K562 (cell line): ENCODE data around the gene SLC16A6. TPM values are rescaled to one million over a fixed set of nuclear protein-coding genes. Genes with fewer than 3 reads are reported as not detected.
"Not testable (repeated sequence)": the region's sequence is repeated elsewhere in the genome, so short reads cannot be mapped to it uniquely, and the experiment has no call there.

Source experiments
- ATAC-seq: fragments of 200-7000 bp; cut with Tn5 transposase; 3 replicates; pipeline ENCODE4 v1.9.1; 2020; ENCODE audit warnings: moderate library complexity
- BruUV-seq: library from RNA; stranded (reverse); fragments of 400-500 nt; replicated peaks from 2 replicates; lab custom pipeline; 2021; lab: Mats Ljungman, UMichigan
- CTCF ChIA-PET: fragments of 300-600 bp; formaldehyde crosslinking; extraction: SDS; loops from one replicate; lab custom pipeline; 2021; ENCODE audit warnings: low intra/inter-chr PET ratio; lab: Yijun Ruan, JAX
- POLR2A ChIA-PET: fragments of 300-600, 350-650 bp; sonication (Branson Sonifier 250); formaldehyde crosslinking; extraction: SDS; loops from one replicate; lab custom pipeline; 2021; ENCODE audit warnings: antibody characterized with exemption, inconsistent platforms; lab: Yijun Ruan, JAX
- DNase-seq, 4 experiments: peaks; one replicate each; pipeline versions ENCODE4 v3.0.0 to v3.0.0-alpha.2; 2011 to 2018; ENCODE audit warnings: low spot score in 3 of 4, mixed read lengths in 3 of 4; ENCODE audit errors: extremely low read depth in 1 of 4
- FAIRE-seq: peaks from 2 replicates; lab custom pipeline; 2011; peaks lifted over from hg19 to GRCh38; lab: Jason Lieb, UNC
- H2AFZ ChIP-seq: 2 replicates; pipeline ENCODE4 v1.6.0; 2011; ENCODE audit warnings: low read depth, low read length, control low read depth, inconsistent platforms
- H3K27ac ChIP-seq: fragments of 200-600 bp; 3 replicates; pipeline ENCODE4 v1.8.0; 2011; ENCODE audit warnings: low read depth, mild to moderate bottlenecking, control low read depth, inconsistent platforms, low read length, moderate library complexity, mixed read lengths; ENCODE audit errors: extremely low read depth
- H3K27me3 ChIP-seq, 2 experiments: fragments of 300-600 bp in 1 of 2; 2 replicates in 1 of 2; 3 replicates in 1 of 2; pipeline versions ENCODE4 v1.6.0 to v1.8.0; 2011; ENCODE audit warnings: inconsistent platforms in 2 of 2, low read length in 2 of 2, mild to moderate bottlenecking in 1 of 2, mixed read lengths in 1 of 2, moderate library complexity in 1 of 2; ENCODE audit not compliant: control insufficient read depth in 2 of 2, insufficient read depth in 2 of 2
- H3K36me3 ChIP-seq: fragments of 300-600 bp; 3 replicates; pipeline ENCODE4 v1.8.0; 2011; ENCODE audit warnings: mild to moderate bottlenecking, low read length, inconsistent platforms; ENCODE audit not compliant: control insufficient read depth, insufficient read depth
- H3K4me1 ChIP-seq, 2 experiments: fragments of 200-600 bp in 1 of 2; replicated peaks in 1 of 2; 2 replicates in 1 of 2; 3 replicates in 1 of 2; pipeline versions ENCODE4 v1.5.1 to v1.8.0; 2011; ENCODE audit warnings: inconsistent platforms in 2 of 2, low read length in 2 of 2, mild to moderate bottlenecking in 1 of 2, mixed read lengths in 1 of 2, moderate library complexity in 1 of 2; ENCODE audit not compliant: control insufficient read depth in 2 of 2, insufficient read depth in 2 of 2
- H3K4me2 ChIP-seq: 2 replicates; pipeline ENCODE4 v1.6.1; 2011; ENCODE audit warnings: low read length, control low read depth, inconsistent platforms, mixed read lengths; ENCODE audit not compliant: insufficient read depth
- H3K4me3 ChIP-seq: fragments of 200-600 bp; sonication (generic), shearing (Covaris generic); 2 replicates; pipeline ENCODE4 v1.5.1; 2016; ENCODE audit warnings: control low read depth, inconsistent platforms
- H3K79me2 ChIP-seq: fragments of 200-600 bp; 3 replicates; pipeline ENCODE4 v1.8.0; 2011; ENCODE audit warnings: low read length, inconsistent platforms; ENCODE audit not compliant: control insufficient read depth, insufficient read depth
- H3K9ac ChIP-seq, 2 experiments: 2 replicates each; pipeline versions ENCODE4 v1.6.0 to v1.6.1; 2011; ENCODE audit warnings: low read depth in 2 of 2, low read length in 2 of 2, control low read depth in 1 of 2, inconsistent platforms in 1 of 2, mild to moderate bottlenecking in 1 of 2, mixed read lengths in 1 of 2; ENCODE audit not compliant: insufficient read depth in 1 of 2
- H3K9me1 ChIP-seq: one replicate; pipeline ENCODE4 v1.6.0; 2011; ENCODE audit warnings: inconsistent platforms, mild to moderate bottlenecking, low read length, moderate library complexity; ENCODE audit not compliant: control insufficient read depth, insufficient read depth
- H3K9me3 ChIP-seq: replicated peaks from 2 replicates; pipeline ENCODE4 v1.5.1; 2011; ENCODE audit warnings: low read depth, low read length, inconsistent platforms; ENCODE audit not compliant: control insufficient read depth, insufficient read depth
- H4K20me1 ChIP-seq: replicated peaks from 2 replicates; pipeline ENCODE4 v1.6.1; 2011; ENCODE audit warnings: low read length, inconsistent platforms, mixed read lengths; ENCODE audit not compliant: control insufficient read depth, insufficient read depth
- BRF2 ChIP-seq: IDR thresholded peaks from 3 replicates; pipeline ENCODE4 v1.6.1; 2011; ENCODE audit warnings: borderline replicate concordance, mild to moderate bottlenecking; ENCODE audit not compliant: insufficient read length, insufficient read depth
- CREM ChIP-seq: IDR thresholded peaks from 2 replicates; pipeline ENCODE4 v1.6.1; 2014; ENCODE audit warnings: antibody characterized with exemption, low read depth
- FOXP1 ChIP-seq: sonication (generic); formaldehyde crosslinking; IDR thresholded peaks from 2 replicates; pipeline ENCODE4 v1.8.0; 2022; ENCODE audit warnings: mild to moderate bottlenecking, missing genetic modification reagents
- GTF2A2 ChIP-seq: IDR thresholded peaks from 2 replicates; pipeline ENCODE4 v1.6.1; 2016; ENCODE audit warnings: mild to moderate bottlenecking, missing genetic modification characterization, missing compliant biosample characterization
- MYBL2 ChIP-seq, 2 experiments: fragments of 450-650 bp in 1 of 2; sonication (generic) in 1 of 2; formaldehyde crosslinking in 1 of 2; IDR thresholded peaks; 2 replicates each; pipeline versions ENCODE4 v1.6.1 to v1.8.1; 2017 to 2022; ENCODE audit warnings: borderline replicate concordance in 1 of 2, inconsistent platforms in 1 of 2, low read depth in 1 of 2, mild to moderate bottlenecking in 1 of 2, missing genetic modification reagents in 1 of 2, moderate library complexity in 1 of 2
- PREB ChIP-seq: sonication (generic); formaldehyde crosslinking; IDR thresholded peaks from 2 replicates; pipeline ENCODE4 v1.8.1; 2023; ENCODE audit warnings: mild to moderate bottlenecking, missing genetic modification reagents
- RB1 ChIP-seq: fragments of 450-650 bp; IDR thresholded peaks from 2 replicates; pipeline ENCODE4 v1.6.1; 2017; ENCODE audit warnings: low read depth, mild to moderate bottlenecking
- RFX1 ChIP-seq: fragments of 450-650 bp; IDR thresholded peaks from 2 replicates; pipeline ENCODE4 v1.6.1; 2016; ENCODE audit warnings: mild to moderate bottlenecking, moderate library complexity
- SP1 ChIP-seq: sonication (generic); formaldehyde crosslinking; IDR thresholded peaks from 2 replicates; pipeline ENCODE4 v1.8.1; 2022; ENCODE audit warnings: mild to moderate bottlenecking, missing genetic modification reagents
- TAF9B ChIP-seq: fragments of 450-650 bp; IDR thresholded peaks from 2 replicates; pipeline ENCODE4 v1.6.1; 2018; ENCODE audit warnings: mild to moderate bottlenecking; ENCODE audit not compliant: partially characterized antibody
- ZNF253 ChIP-seq: fragments of 250-450 bp; sonication (Bioruptor Pico); conservative IDR thresholded peaks from 2 replicates; pipeline ENCODE4 v1.6.1; 2021; ENCODE audit warnings: mild to moderate bottlenecking
- ZNF41 ChIP-seq: fragments of 250-450 bp; sonication (Bioruptor Pico); conservative IDR thresholded peaks from 2 replicates; pipeline ENCODE4 v1.4.0; 2020; ENCODE audit warnings: mild to moderate bottlenecking
- WGBS: fragments of 100-300 bp; shearing (Covaris generic); methylation state at CpG from one replicate; pipeline ENCODE4 v1.1.6; 2016; ENCODE audit warnings: low coverage, mixed read lengths; ENCODE audit not compliant: insufficient coverage; ENCODE audit errors: missing lambda C conversion rate; 5-methylcytosine and 5-hydroxymethylcytosine counted together
- in situ Hi-C: fragments of 300-500 bp; cut with MboI; formaldehyde crosslinking; loops from 4 replicates; pipeline ENCODE4 v1.15.0; 2018; ENCODE audit warnings: inconsistent platforms, mixed read lengths
- intact Hi-C: fragments of 100-400 bp; cut with micrococcal nuclease; formaldehyde crosslinking; loops from 2 replicates; pipeline ENCODE4 v1.14.2; 2022
- polyA plus RNA-seq, 8 experiments: library from polyadenylated mRNA; depleted of rRNA in 4 of 8; stranded (reverse) in 5 of 8; unstranded in 3 of 8; fragments of >200 nt; fragmentation: Nextera tagmentation in 2 of 8; fragmentation: Illumina TruSeq in 1 of 8; extraction: Ambion mirVana in 2 of 8; extraction: Trizol in 1 of 8; gene quantifications; 2 replicates each; pipeline versions ENCODE4 v1.2.1 to v1.2.3, GENCODE V29; 2011 to 2014; ENCODE audit warnings: inconsistent platforms in 1 of 8, missing spikeins in 1 of 8
- total RNA-seq, 7 experiments: library from RNA; depleted of rRNA in 6 of 7; stranded (reverse); fragments of >200 nt in 6 of 7; fragmentation: Illumina TruSeq in 2 of 7; extraction: Trizol in 2 of 7; gene quantifications; 2 replicates each; pipeline versions ENCODE4 v1.2.1 to v1.2.3, GENCODE V29; 2011 to 2021; ENCODE audit warnings: low replicate concordance in 1 of 7

SLC16A6 gene
- total and polyA plus RNA-seq, 9 of the 15 experiments (the other 6 are each of a cell fraction or from before 2014, with no cell fraction given): 0.05 to 0.31 (median 0.15) TPM

- peaks cover 5 to 24% of the 10 kb centered on the region in 2 experiments for H3K27me3 ChIP-seq
- FAIRE-seq, H3K79me2 ChIP-seq, H3K9me1 ChIP-seq, ATAC-seq, in situ Hi-C loops, H4K20me1 ChIP-seq, H3K27ac ChIP-seq, H3K36me3 ChIP-seq, H3K4me1 ChIP-seq, CTCF ChIA-PET, BruUV-seq, H2AFZ ChIP-seq, intact Hi-C loops, H3K9ac ChIP-seq, H3K4me2 ChIP-seq, H3K9me3 ChIP-seq, H3K4me3 ChIP-seq, DNase-seq: not testable (repeated sequence)
- WGBS: 10% methylated on average over 3 of the region's 3 CpGs
- POLR2A ChIA-PET: interaction anchor here (1.2 kb wide), 1 partner anchor 9 kb away, joined by 4 read pairs; no protein-coding TSS in a partner anchor
Measured at GRCh38 chr17:68276339-68276738, 14.6 kb downstream of the SLC16A6 start.

- no peaks in the 10 kb centered on the region for H3K79me2 ChIP-seq
- BruUV-seq: no TSS peak
- no peaks in the 10 kb centered on the region for H4K20me1 ChIP-seq
- POLR2A ChIA-PET: interaction anchor here (1.2 kb wide), 1 partner anchor 13 kb away, joined by 6 read pairs; no protein-coding TSS in a partner anchor
- H3K9me3 ChIP-seq: 0 out of 2 replicates have a peak, but pooled peaks cover 2% of the 10 kb centered on the region
- no peak for DNase-seq
- FAIRE-seq: no peak
- CTCF ChIA-PET: no interaction called here
- no peak for ATAC-seq
- no peak overlapping the region for H3K9ac ChIP-seq
- peaks cover 5 to 32% of the 10 kb centered on the region in 2 experiments for H3K27me3 ChIP-seq
- in situ Hi-C loops: loop anchor here (25.0 kb wide), 1 partner anchor 489 kb away; no protein-coding TSS in a partner anchor
- no peak overlapping the region for H3K27ac ChIP-seq
- H3K4me3 ChIP-seq: no peak overlapping the region
- H3K36me3 ChIP-seq: no peaks in the 10 kb centered on the region
- no peaks in the 10 kb centered on the region for H3K9me1 ChIP-seq
- no peak overlapping the region for H3K4me2 ChIP-seq
- no peak overlapping the region for H2AFZ ChIP-seq
- no peaks in the 10 kb centered on the region for H3K4me1 ChIP-seq
- intact Hi-C loops: no loop called here
- 6% methylated on average over 7 of the region's 11 CpGs for WGBS
- no peak for TF ChIP-seq TAF9B
- no peak for TF ChIP-seq MYBL2 (IDR thresholded peaks at IDR 0.05; ENCODE audit: low read depth)
- TF ChIP-seq MYBL2 (CRISPR knock-in tag; IDR thresholded peaks at IDR 0.05; ENCODE audit: borderline replicate concordance): no peak
- TF ChIP-seq SP1 (CRISPR knock-in tag): no peak
- TF ChIP-seq BRF2: no peak
- no peak for TF ChIP-seq ZNF253 (CRISPR knock-in tag)
- TF ChIP-seq CREM: no peak
- TF ChIP-seq GTF2A2 (tag): no peak
- TF ChIP-seq ZNF41 (CRISPR knock-in tag): no peak
- TF ChIP-seq RB1: no peak
- TF ChIP-seq FOXP1: no peak
- no peak for TF ChIP-seq RFX1
- TF ChIP-seq PREB: no peak
Measured at GRCh38 chr17:68273722-68274121, 17.2 kb downstream of the SLC16A6 start.
